ENCODE data around the gene AK2. TPM values are rescaled to one million over a fixed set of nuclear protein-coding genes. Genes with fewer than 3 reads are reported as not detected.

AK2 gene
- total RNA-seq, 1 donor from 2014 or later, result 126 TPM

GRCh38 chr1:33030575-33030974, 6.1 kb downstream of the AK2 start:
- TF ChIP-seq CTCF (IDR thresholded peaks at IDR 0.05; ENCODE audit: insufficient read depth, low read depth, low read length) (no peak), EZH2 (IDR thresholded peaks at IDR 0.05; ENCODE audit: insufficient read depth, low read length) (no peak)
- Histone ChIP-seq H3K4me3 (ENCODE audit: insufficient read depth, low read depth, low read length) (no peak overlapping the region), H3K27ac (ENCODE audit: low read depth, low read length) (no peak overlapping the region), H4K20me1 (ENCODE audit: insufficient read depth, low read length) (peaks cover 85% of the 10 kb centered on the region), H3K4me1 (ENCODE audit: insufficient read depth, low read length) (peaks cover 4% of the 10 kb centered on the region), H3K9me3 (ENCODE audit: insufficient read depth, low read depth, low read length) (no peaks in the 10 kb centered on the region), H2AFZ (ENCODE audit: low read depth, low read length) (no peak overlapping the region), H3K79me2 (ENCODE audit: insufficient read depth, low read length) (peaks cover 95% of the 10 kb centered on the region), H3K36me3 (ENCODE audit: insufficient read depth, low read length) (peaks cover 13% of the 10 kb centered on the region), H3K9ac (ENCODE audit: low read length) (no peak overlapping the region), H3K4me2 (ENCODE audit: low read length) (no peak overlapping the region), H3K27me3 (ENCODE audit: insufficient read depth, low read length) (no peaks in the 10 kb centered on the region)
- H3K4me3 Mint-ChIP-seq (ENCODE audit: unreplicated experiment), result no peak overlapping the region
- no peaks in the 10 kb centered on the region for H3K9me3 Mint-ChIP-seq (ENCODE audit: unreplicated experiment)
- DNase-seq (ENCODE audit: low read depth) (no peak), FAIRE-seq (no peak)
- peaks cover 4% of the 10 kb centered on the region for H3K36me3 Mint-ChIP-seq (ENCODE audit: low read depth, unreplicated experiment)
- H3K27me3 Mint-ChIP-seq (ENCODE audit: low read depth, unreplicated experiment), result no peaks in the 10 kb centered on the region
- peaks cover 19% of the 10 kb centered on the region for H3K4me1 Mint-ChIP-seq (ENCODE audit: low read depth, unreplicated experiment)
- no peak overlapping the region for H3K27ac Mint-ChIP-seq (ENCODE audit: unreplicated experiment)

- Histone ChIP-seq H3K27me3 (ENCODE audit: insufficient read depth, low read length) (no peaks in the 10 kb centered on the region), H3K4me2 (ENCODE audit: low read length) (no peak overlapping the region), H4K20me1 (ENCODE audit: insufficient read depth, low read length) (peaks cover 84% of the 10 kb centered on the region), H3K4me1 (ENCODE audit: insufficient read depth, low read length) (no peaks in the 10 kb centered on the region), H3K36me3 (ENCODE audit: insufficient read depth, low read length) (peaks cover 13% of the 10 kb centered on the region), H3K4me3 (ENCODE audit: insufficient read depth, low read depth, low read length) (no peak overlapping the region), H3K9me3 (ENCODE audit: insufficient read depth, low read depth, low read length) (no peaks in the 10 kb centered on the region), H2AFZ (ENCODE audit: low read depth, low read length) (no peak overlapping the region), H3K27ac (ENCODE audit: low read depth, low read length) (no peak overlapping the region), H3K9ac (ENCODE audit: low read length) (no peak overlapping the region), H3K79me2 (ENCODE audit: insufficient read depth, low read length) (peaks cover 94% of the 10 kb centered on the region)
- no peak for DNase-seq (ENCODE audit: low read depth)
- no peak for FAIRE-seq
- Mint-ChIP-seq H3K36me3 (ENCODE audit: low read depth, unreplicated experiment) (peaks cover 4% of the 10 kb centered on the region), H3K4me1 (ENCODE audit: low read depth, unreplicated experiment) (peaks cover 16% of the 10 kb centered on the region), H3K4me3 (ENCODE audit: unreplicated experiment) (no peak overlapping the region), H3K9me3 (ENCODE audit: unreplicated experiment) (no peaks in the 10 kb centered on the region), H3K27me3 (ENCODE audit: low read depth, unreplicated experiment) (no peaks in the 10 kb centered on the region), H3K27ac (ENCODE audit: unreplicated experiment) (no peak overlapping the region)
- TF ChIP-seq CTCF (IDR thresholded peaks at IDR 0.05; ENCODE audit: insufficient read depth, low read depth, low read length), result no peak
- no peak for TF ChIP-seq EZH2 (IDR thresholded peaks at IDR 0.05; ENCODE audit: insufficient read depth, low read length)
These were observed 6.8 kb downstream of the AK2 start for GRCh38 chr1:33029921-33030320.

- Histone ChIP-seq H3K79me2 (ENCODE audit: insufficient read depth, low read length) (peaks cover 91% of the 10 kb centered on the region), H3K4me1 (ENCODE audit: insufficient read depth, low read length) (no peaks in the 10 kb centered on the region), H3K4me3 (ENCODE audit: insufficient read depth, low read depth, low read length) (no peak overlapping the region), H2AFZ (ENCODE audit: low read depth, low read length) (no peak overlapping the region), H3K27me3 (ENCODE audit: insufficient read depth, low read length) (no peaks in the 10 kb centered on the region), H3K36me3 (ENCODE audit: insufficient read depth, low read length) (peaks cover 14% of the 10 kb centered on the region), H4K20me1 (ENCODE audit: insufficient read depth, low read length) (peaks cover 81% of the 10 kb centered on the region), H3K4me2 (ENCODE audit: low read length) (no peak overlapping the region), H3K9ac (ENCODE audit: low read length) (no peak overlapping the region), H3K27ac (ENCODE audit: low read depth, low read length) (no peak overlapping the region), H3K9me3 (ENCODE audit: insufficient read depth, low read depth, low read length) (no peaks in the 10 kb centered on the region)
- Mint-ChIP-seq H3K27me3 (ENCODE audit: low read depth, unreplicated experiment) (no peaks in the 10 kb centered on the region), H3K4me1 (ENCODE audit: low read depth, unreplicated experiment) (peaks cover 15% of the 10 kb centered on the region), H3K9me3 (ENCODE audit: unreplicated experiment) (no peaks in the 10 kb centered on the region), H3K36me3 (ENCODE audit: low read depth, unreplicated experiment) (peaks cover 4% of the 10 kb centered on the region), H3K4me3 (ENCODE audit: unreplicated experiment) (no peak overlapping the region), H3K27ac (ENCODE audit: unreplicated experiment) (no peak overlapping the region)
- DNase-seq (ENCODE audit: low read depth), result no peak
- no peak for FAIRE-seq
- no peak for TF ChIP-seq CTCF (IDR thresholded peaks at IDR 0.05; ENCODE audit: insufficient read depth, low read depth, low read length)
These were observed 7.5 kb downstream of the AK2 start for GRCh38 chr1:33029209-33029608.

Measured in astrocyte (in vitro differentiated cells and primary cell).